SH-SY5Y (cell line): ENCODE measurements around the gene ACBD3.

Source experiments
- GATA2 ChIP-seq: IDR thresholded peaks from 2 replicates; pipeline ENCODE4 v1.6.1; 2011; ENCODE audit warnings: mild to moderate bottlenecking, low read depth, low read length
- GATA3 ChIP-seq: IDR thresholded peaks from 2 replicates; pipeline ENCODE4 v1.6.1; 2011; ENCODE audit warnings: low read depth, mild to moderate bottlenecking, low read length, moderate library complexity

DNA sequence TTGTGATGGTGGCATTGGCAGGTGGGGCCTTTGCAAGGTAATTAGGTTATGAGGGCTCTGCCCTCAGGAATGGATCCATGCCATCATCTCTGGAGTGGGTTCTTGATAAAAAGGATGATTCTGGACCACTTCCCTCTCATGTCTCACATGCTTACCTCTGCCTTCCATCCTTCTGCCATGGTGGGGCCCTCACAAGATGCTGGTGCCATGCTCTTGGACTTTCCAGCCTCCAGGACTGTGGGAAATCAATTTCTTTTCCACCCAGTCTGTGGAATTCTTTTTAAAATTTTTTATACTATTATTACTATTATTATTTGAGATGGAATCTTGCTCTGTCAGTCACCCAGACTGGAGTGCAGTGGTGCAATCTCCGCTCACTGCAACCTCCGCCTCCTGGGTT is 57.3 kb downstream of the ACBD3 start:
- no peak for TF ChIP-seq GATA3
- TF ChIP-seq GATA2, result no peak
